HS-27A (cell line): ENCODE results near the gene ARMC8.
A peak's percentile ranks its signal among the peaks of the same experiment; 100 is the strongest.

ENCODE experiments used
- DNase-seq: peaks from one replicate; pipeline ENCODE4 v3.0.0-alpha.2; 2012; ENCODE audit warnings: low read depth, missing footprints

Gene ARMC8

DNA sequence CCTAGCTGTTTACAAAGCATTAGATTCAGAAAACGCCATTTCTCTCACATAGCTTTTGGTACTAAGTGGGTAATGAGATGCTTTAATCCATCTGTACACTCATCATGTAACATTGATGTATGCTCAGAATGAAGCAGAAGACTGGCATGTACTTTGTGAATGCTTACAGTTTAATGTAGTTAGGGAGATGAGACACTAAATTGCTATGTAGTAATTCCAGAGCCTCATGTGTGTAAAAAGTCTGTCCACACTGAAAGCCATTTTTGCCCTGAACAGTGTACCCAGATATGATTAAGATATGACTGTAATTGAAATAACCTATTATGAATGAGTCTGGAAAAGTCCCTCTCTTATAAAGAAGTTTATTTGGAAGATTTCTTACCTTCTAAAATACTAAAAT is 66.5 kb downstream of the ARMC8 start:
- DNase-seq, result no peak

DNA sequence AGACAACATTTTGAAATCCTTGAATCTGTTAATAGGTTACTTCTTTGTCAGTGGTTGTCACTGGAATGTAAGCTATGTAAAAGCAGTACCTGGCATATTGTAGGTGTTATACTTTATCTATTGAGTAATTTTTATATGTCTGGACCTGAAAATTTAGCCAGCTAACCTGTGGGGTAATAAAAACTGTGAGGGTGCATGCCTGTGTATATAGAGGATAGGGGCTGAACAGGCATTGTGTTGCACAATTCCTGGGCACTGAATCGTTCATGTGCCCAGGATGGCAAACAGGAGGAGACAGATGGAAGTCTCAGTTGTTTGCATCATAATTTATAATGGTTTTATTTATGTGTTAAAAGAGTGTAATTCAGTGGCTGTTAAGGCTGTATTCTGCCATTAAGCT is 67.1 kb downstream of the ARMC8 start:
- DNase-seq, result no peak

DNA sequence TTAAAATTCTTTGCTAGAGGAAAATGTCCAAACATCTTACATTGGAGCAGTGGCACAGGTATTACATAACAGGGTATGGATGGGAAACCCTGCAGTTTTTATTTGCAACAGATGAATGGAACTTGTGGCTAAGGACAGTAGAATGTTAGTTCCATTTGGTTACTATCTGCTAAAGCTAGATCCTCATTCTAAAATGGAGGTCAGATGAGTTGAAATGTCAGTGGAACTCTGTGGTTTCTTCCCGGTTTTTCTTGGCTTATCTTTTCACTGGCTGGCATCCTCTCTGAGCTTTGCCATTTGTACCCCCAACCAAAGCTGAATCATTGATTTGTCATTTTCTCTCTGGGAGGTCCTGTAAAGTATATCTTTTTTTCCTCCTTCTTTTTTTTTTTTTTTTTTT is 68.9 kb downstream of the ARMC8 start:
- DNase-seq, result peak; percentile 43

- no peak for DNase-seq
Measured at GRCh38 chr3:138257986-138258385, 70.9 kb downstream of the ARMC8 start.

DNA sequence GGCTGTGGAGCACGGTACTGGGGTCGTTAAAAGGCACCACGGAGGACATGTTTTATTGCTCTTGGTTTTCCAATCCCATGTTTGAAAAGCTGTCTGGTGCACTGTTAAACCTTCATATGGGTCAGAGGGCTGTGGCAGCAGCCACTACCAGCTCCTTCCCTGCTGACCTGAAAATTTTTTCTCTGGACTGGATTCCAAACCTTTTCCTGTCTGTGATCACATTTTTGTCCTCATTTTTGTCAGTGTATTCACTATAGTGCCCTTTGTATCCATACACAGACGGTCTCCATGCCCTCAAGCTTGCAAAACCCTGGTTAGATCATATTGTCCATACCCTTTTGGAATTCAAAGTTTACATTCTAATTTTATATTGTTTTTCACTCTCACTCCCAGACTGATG is 72.0 kb downstream of the ARMC8 start:
- DNase-seq, result no peak

GRCh38 chr3:138260611-138261010 is 73.5 kb downstream of the ARMC8 start:
- DNase-seq, result no peak

DNA sequence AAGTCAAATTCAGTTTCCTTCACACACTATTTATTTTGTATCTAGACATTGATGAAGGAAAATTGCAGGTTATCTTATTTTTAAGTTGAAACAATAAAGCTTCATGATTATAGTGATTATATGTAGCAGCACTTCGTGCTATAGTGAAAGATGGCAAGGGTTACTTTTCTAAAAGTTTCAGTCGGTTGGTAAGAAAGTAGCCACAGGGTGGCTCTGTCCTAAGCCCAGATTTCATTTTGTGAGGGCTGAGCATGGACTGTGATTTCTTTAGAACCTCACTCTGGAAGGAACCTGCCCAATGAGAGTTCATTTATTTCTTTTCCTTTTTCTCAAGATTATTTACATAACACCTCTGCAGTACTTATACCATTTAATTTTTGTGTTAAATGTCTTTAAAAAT is 76.0 kb downstream of the ARMC8 start:
- DNase-seq, result no peak

DNA sequence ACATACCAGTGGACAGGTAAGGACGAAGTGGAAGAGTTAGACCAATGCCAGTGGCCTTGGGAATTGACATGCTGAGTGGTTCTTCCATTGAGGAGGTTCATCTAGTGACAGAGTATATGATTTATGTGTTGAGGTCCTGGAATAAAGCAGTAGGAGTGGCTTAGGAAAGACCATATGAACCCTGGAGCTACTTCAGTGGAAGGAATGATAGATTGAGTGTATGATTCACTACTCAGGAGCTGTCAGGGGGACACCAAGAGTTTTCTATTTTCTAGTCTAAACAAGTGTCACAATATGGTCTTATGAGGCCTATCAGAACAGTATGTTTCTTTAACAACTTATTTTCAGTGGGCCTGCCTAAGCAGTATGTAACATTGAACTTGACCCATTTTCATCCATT is 78.6 kb downstream of the ARMC8 start:
- no peak for DNase-seq

GRCh38 chr3:138267083-138267482 is 80.0 kb downstream of the ARMC8 start:
- DNase-seq, result no peak

GRCh38 chr3:138270245-138270644 is 83.1 kb downstream of the ARMC8 start:
- no peak for DNase-seq

DNA sequence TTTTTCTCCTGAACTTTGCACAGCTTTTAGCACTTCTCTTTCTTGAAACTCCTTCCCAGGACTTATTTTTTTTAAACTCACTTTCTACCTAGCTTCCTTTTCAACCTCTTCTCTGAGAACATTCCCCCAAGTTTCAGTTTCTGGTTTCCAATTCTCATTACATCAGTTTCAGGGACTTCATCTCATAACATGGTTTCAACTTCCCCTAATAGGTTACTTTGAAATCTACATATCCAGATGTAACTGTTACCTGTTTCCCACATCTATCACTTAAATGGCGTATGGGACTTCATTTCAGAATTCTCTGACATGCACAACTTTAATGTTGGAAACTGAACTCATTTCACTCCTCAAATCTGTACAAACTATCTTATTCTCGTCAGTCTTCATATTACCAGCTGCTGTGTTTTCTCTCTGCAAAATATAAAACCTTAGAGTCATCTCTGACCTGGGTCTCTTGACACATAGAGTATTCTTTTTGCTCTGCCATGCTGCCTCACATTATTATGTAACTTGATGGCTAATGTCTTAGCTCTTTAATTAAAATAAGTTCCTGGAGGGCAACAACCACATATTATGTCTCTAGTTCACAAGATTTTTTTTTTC is 84.2 kb downstream of the ARMC8 start:
- no peak for DNase-seq

DNA sequence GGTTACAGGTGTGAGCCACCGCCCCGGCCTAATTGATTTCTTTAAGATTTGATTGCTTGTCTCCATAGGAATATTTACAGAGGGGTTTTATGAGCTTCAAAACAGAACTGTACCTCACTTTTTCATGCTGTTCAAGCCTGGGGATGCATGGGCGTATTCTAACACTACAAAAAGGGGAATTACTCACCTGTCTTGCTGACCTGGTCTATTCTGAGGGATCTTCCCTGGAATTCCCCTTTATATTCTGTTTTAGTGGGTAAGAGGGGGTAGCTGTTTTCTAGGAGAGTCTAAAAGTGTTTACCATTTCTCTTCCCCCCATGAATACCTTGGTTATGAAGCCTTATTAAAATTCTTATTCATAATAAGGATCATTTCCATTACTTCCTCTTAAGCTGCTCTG is 94.5 kb downstream of the ARMC8 start:
- DNase-seq, result no peak

GRCh38 chr3:138282836-138283235 is 95.7 kb downstream of the ARMC8 start:
- no peak for DNase-seq

DNA sequence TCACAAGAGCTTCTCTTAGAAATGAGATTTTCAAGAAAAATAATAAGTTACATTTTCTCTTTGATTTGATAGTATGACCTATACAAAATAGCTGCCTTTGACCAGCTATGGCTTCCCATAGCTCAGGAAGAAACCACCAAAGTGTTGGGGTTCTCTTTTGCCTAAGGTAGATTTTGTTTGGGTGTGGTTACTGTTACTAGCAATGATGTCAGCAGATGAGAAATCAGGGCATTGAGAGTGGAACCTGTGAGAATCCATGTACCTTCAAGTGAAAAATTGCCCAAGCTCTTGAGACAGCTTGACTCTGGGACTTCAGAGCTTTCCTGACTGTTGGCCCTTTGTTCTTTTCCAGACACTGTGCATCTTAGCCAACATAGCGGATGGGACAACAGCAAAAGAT is 97.0 kb downstream of the ARMC8 start:
- DNase-seq, result no peak

- no peak for DNase-seq
Measured at GRCh38 chr3:138284957-138285477, 97.9 kb downstream of the ARMC8 start.

GRCh38 chr3:138289260-138289659 is 102.2 kb downstream of the ARMC8 start:
- DNase-seq, result no peak

- DNase-seq, result no peak
Measured at GRCh38 chr3:138289701-138290100, 102.6 kb downstream of the ARMC8 start.

DNA sequence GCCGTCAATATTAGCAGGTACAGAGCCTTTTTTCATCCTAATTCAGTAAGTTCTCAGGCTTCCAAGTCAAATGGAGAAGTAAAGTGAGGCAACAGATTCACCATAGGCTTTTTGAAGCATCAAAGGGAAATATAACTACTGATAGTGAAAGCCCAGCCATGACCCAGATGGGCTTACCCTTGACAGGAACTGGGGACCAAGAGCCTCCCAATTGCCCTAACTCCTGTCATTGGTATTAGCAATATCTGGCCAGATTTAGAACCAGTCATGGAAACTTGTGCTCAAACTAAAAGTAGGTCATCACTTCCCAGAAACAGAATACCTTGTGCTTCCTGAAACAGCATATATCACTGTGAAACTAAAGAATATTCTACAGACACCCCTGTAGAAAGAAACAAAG is 109.5 kb downstream of the ARMC8 start:
- no peak for DNase-seq

GRCh38 chr3:138297059-138297607 is 110.0 kb downstream of the ARMC8 start:
- no peak for DNase-seq

DNA sequence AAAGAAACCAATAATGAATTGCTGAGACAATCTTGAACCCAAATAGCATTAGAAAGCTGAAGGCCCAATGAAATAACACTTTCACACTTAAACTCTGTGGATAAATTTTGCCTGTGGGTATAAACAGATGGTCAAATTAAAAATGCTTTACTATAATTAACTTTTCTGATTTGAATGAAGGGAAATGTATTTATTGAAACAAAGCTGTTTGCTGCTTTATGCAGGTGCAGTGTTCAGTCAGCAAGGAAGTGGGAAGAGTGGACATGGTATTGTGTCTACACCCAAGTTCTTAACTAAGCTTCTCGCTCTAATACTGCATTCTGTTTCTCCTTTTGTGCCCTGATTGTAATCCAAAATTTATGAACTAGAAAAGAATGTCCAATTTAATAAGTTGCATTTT is 110.8 kb downstream of the ARMC8 start:
- DNase-seq, result no peak

DNA sequence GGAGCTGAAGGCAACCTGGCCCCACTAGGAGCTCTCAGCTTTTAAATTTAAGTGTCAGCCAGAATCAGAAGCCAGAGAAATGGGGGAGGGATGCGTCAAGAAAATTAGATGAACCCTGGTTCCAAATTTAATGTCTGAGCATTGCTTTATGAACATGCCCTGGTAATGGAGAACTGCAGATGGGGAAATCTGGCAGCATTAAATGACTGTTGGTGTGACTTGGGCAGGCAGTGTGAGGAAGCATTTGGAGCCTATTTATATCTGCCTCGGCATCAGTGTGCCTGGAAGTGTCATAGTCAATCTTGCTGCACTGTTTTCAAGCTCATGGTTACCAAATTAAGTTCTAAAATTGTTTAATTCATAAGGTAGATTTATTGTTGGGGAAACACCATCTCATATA is 113.5 kb downstream of the ARMC8 start:
- no peak for DNase-seq

GRCh38 chr3:138303474-138303873 is 116.4 kb downstream of the ARMC8 start:
- no peak for DNase-seq

DNA sequence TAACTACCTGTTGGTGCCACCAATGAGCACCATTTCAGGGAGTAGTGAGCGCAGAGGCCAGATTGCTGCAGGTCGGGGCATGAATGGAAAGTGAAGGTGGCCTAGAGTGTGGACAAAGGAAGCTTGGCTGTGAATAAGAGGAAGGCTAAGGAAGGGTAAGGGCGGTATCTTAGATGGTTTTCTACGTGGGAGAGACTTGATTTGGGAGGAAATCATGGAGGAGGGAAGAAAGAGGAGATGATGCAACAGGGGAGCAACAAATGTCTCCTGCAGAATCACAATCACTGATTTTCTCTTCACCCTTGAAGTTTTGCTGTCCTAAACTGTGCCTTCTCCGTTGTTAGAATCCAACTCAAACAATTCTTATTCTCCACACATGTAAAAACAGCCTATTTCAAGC is 120.8 kb downstream of the ARMC8 start:
- DNase-seq, result no peak

DNA sequence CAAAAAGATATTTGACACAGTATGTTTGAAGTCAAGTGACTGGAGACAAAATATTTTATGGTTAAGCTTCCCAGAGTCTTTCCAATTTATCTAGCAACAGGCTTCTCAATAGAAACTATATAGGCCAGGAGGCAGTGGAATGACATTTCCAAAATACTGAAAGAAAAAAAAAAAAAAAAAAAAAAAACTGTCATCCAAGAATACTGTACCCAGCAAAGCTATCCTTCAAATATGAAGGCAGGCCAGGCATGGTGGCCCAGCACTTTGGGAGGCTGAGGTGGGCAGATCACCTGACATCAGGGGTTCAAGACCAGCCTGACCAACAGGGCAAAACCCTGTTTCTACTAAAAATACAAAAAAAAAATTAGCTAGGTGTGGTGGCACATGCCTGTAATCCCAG is 121.7 kb downstream of the ARMC8 start:
- no peak for DNase-seq
